ENCODE measurements around the gene CSMD2. TPM values are rescaled to one million over a fixed set of nuclear protein-coding genes. Genes with fewer than 3 reads are reported as not detected.

CSMD2 gene
- total and polyA plus RNA-seq, 2 experiments from 2014 or later, result 5.3 to 16.6 TPM

- Mint-ChIP-seq H3K4me3 (no peak overlapping the region), H3K27ac (no peak overlapping the region), H3K9me3 (no peaks in the 10 kb centered on the region), H3K27me3 (ENCODE audit: insufficient read depth, low read depth, poor library complexity) (peaks cover 5% of the 10 kb centered on the region), H3K36me3 (ENCODE audit: low read depth) (peaks cover 22% of the 10 kb centered on the region), H3K4me1 (no peaks in the 10 kb centered on the region)
- Histone ChIP-seq H3K79me2 (replicated peaks; ENCODE audit: insufficient read depth) (no peaks in the 10 kb centered on the region), H3K27me3 (ENCODE audit: insufficient read depth) (no peaks in the 10 kb centered on the region), H3K36me3 (ENCODE audit: insufficient read depth) (0 out of 2 replicates have a peak, but pooled peaks cover 5% of the 10 kb centered on the region), H3K27ac (ENCODE audit: low read depth) (no peak overlapping the region), H3K4me2 (no peak overlapping the region), H2AFZ (no peak overlapping the region), H3K9me2 (ENCODE audit: insufficient read depth) (no peaks in the 10 kb centered on the region), H3K4me1 (ENCODE audit: insufficient read depth) (no peaks in the 10 kb centered on the region), H3F3A (replicated peaks; ENCODE audit: low read depth) (no peaks in the 10 kb centered on the region), H4K20me1 (replicated peaks; ENCODE audit: insufficient read depth) (peaks cover 4% of the 10 kb centered on the region), H3K4me3 (no peak overlapping the region)
- TF ChIP-seq, protein P1, sequence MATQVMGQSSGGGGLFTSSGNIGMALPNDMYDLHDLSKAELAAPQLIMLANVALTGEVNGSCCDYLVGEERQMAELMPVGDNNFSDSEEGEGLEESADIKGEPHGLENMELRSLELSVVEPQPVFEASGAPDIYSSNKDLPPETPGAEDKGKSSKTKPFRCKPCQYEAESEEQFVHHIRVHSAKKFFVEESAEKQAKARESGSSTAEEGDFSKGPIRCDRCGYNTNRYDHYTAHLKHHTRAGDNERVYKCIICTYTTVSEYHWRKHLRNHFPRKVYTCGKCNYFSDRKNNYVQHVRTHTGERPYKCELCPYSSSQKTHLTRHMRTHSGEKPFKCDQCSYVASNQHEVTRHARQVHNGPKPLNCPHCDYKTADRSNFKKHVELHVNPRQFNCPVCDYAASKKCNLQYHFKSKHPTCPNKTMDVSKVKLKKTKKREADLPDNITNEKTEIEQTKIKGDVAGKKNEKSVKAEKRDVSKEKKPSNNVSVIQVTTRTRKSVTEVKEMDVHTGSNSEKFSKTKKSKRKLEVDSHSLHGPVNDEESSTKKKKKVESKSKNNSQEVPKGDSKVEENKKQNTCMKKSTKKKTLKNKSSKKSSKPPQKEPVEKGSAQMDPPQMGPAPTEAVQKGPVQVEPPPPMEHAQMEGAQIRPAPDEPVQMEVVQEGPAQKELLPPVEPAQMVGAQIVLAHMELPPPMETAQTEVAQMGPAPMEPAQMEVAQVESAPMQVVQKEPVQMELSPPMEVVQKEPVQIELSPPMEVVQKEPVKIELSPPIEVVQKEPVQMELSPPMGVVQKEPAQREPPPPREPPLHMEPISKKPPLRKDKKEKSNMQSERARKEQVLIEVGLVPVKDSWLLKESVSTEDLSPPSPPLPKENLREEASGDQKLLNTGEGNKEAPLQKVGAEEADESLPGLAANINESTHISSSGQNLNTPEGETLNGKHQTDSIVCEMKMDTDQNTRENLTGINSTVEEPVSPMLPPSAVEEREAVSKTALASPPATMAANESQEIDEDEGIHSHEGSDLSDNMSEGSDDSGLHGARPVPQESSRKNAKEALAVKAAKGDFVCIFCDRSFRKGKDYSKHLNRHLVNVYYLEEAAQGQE (IDR thresholded peaks at IDR 0.05; ENCODE audit: unreplicated experiment), result no peak
- no peak for TF ChIP-seq POLR2AphosphoS5 (IDR thresholded peaks at IDR 0.05; ENCODE audit: low read depth)
- TF ChIP-seq NANOG (IDR thresholded peaks at IDR 0.05; ENCODE audit: borderline replicate concordance), result no peak
- no peak for TF ChIP-seq JUNB (IDR thresholded peaks at IDR 0.05; ENCODE audit: unreplicated experiment)
- no peak for TF ChIP-seq ZNF331 (CRISPR knock-in tag; IDR thresholded peaks at IDR 0.05; ENCODE audit: low read depth)
- no peak for TF ChIP-seq ZNF114 (CRISPR knock-in tag; IDR thresholded peaks at IDR 0.05)
- no peak for TF ChIP-seq ZNF462 (CRISPR knock-in tag; IDR thresholded peaks at IDR 0.05)
- TF ChIP-seq, protein P2, sequence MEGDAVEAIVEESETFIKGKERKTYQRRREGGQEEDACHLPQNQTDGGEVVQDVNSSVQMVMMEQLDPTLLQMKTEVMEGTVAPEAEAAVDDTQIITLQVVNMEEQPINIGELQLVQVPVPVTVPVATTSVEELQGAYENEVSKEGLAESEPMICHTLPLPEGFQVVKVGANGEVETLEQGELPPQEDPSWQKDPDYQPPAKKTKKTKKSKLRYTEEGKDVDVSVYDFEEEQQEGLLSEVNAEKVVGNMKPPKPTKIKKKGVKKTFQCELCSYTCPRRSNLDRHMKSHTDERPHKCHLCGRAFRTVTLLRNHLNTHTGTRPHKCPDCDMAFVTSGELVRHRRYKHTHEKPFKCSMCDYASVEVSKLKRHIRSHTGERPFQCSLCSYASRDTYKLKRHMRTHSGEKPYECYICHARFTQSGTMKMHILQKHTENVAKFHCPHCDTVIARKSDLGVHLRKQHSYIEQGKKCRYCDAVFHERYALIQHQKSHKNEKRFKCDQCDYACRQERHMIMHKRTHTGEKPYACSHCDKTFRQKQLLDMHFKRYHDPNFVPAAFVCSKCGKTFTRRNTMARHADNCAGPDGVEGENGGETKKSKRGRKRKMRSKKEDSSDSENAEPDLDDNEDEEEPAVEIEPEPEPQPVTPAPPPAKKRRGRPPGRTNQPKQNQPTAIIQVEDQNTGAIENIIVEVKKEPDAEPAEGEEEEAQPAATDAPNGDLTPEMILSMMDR (conservative IDR thresholded peaks at IDR 0.05; ENCODE audit: low read depth in 2 of 2), result no peak
- TF ChIP-seq EZH2phosphoT487 (IDR thresholded peaks at IDR 0.05; ENCODE audit: unreplicated experiment), result no peak
- TF ChIP-seq STAT1 (IDR thresholded peaks at IDR 0.05; ENCODE audit: unreplicated experiment), result no peak
- DNase-seq (ENCODE audit: low spot score) (no peak), ATAC-seq (no peak)
Observed at GRCh38 chr1:33718186-33718585, 446.8 kb downstream of the CSMD2 start.
